ENCODE measurements around the gene GINS1.
"Not testable (repeated sequence)": the region's sequence is repeated elsewhere in the genome, so short reads cannot be mapped to it uniquely, and the experiment has no call there.

Gene GINS1

DNA sequence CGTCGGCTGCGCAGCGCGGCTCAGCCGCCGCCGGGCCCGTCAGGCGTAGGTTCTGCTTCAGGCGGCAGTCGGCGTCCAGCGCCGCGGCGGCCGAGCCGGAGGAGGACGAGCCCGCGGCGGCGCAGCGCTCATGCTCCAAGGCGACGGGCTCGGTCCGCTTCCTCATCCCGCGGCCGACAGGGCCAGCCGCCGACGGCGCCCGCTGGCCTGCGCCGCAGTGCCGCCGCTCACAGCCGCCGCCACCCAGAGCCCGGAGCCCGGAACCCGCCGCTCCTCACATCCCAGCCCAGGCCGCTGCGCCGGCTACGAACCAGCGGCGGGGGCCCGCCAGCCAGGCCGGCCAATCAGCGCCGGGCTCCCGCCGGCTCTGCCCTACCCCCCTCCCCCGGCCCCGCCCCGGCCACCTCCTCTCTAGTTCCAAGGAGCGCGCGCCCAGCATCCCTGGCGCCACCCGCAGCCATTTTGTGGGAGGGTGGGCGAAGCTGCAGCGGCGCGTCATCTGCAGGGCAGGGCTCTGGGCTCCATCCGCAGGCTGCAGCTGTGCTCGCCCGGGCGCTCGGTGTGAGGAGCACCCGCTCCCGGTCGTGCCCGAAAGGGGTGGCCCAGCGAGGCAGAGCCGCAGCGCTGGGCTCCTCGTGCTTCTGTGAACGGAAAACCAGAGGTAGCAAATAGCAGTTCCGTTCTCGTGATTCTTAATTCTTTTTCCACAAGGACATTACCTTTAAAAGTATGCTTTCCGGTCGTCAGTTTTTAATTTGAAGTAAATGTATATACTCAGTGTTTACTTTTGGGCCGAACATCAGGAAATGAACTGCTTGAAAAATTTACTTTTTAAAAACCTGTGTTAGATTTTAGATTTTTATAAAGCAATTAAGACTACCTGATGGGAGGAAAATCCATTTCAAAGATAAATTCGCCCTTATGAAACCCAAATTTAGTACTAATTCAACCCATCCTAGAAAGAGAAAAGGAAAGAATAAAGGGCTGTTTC, 16.6 kb upstream of the GINS1 start, which contains the start of gene ABHD12:
Gene ABHD12, minus strand, starts transcription at position 298 of the 991 bp plus-strand sequence. Its CDS starts 132 bp downstream, at position 166.
- DNase-seq: peak; percentile 94

GRCh38 chr20:25394276-25394675, 13.2 kb upstream of the GINS1 start:
- DNase-seq: no peak

DNA sequence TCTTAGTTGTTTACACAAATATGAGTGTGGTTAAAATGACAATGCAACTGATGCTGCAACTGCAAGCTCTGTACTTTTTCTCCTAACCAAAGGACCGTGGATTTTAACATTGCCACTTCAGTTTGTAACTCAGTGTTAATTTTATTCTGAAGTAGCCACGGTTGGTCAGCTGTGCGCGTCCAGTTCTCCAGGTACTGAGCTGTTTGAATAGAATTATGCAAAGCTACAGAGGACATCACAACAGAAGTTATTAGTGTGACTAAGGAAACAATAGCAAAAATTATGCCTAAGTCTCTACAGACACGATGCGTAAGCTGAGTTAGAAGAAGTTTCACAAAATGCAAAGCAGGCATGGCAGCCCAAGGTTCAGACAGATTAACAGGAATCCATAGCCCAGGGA, 12.5 kb upstream of the GINS1 start:
- DNase-seq: no peak

- no peak for DNase-seq
These were observed 10.4 kb upstream of the GINS1 start for GRCh38 chr20:25397096-25397495.

- DNase-seq: no peak
These were observed 9.7 kb upstream of the GINS1 start for GRCh38 chr20:25397821-25398220.

- peak; percentile 48 for DNase-seq
These were observed 9.0 kb upstream of the GINS1 start for GRCh38 chr20:25398376-25399036.

DNA sequence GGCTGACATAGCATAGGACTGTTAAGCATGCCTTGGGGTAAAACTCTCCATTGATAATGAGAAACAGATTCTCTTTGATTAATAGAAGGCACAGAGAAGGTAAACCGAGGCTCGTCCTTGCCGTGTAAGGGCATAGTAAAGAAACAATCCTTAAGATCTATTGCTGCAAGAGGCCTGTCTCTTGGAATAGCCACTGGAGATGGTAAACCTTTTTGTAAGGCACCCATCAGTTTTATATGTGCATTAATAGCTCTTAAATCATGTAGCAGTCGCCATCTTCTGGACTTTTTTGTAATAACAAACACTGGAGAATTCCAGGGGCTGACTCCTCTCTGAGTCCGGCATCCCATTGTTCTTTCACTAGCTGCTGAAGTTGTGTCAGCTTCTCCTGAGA, 8.4 kb upstream of the GINS1 start:
- DNase-seq: peak; percentile 81

DNA sequence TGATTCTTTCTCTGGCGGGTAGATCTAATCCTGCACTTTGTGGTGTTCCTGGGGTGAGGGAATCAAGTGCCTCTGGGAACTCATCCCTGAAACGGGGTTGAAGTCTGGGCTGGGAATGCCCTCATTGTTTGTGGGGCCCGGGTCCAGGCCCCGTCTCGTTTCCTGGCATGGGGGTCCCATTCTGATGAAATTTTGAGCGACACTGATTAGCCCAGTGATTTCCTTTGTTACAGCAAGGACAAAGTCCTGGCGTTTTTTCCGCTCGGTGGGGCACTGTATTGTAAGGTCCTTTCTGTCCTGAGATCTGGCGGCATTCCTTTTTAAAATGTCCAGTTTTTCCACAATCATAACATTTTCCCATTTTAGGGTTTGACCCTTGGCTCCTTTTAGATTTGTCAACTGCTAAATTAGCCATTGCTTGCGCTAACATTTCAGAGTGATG, 7.2 kb upstream of the GINS1 start:
- not testable (repeated sequence) for DNase-seq

DNA sequence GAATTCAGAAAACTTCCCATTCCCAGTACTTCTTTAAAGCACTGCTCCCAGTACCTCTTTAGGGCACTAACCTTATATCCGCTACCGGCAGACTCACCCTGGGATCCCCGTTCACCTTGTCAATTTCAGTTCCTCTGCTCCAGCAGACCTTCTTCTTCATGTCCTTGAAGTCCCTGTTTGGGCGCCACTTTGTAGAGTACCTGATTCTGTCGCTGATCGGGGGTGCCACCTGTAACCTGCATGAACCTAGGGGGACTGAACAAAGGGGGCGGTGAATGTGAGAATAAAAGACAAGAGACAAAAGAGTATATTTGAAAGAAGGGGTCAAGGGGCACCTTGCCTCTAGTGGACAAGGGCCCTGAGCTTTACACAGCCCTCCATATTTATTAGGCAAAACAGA, 4.9 kb upstream of the GINS1 start:
- no peak for DNase-seq

DNA sequence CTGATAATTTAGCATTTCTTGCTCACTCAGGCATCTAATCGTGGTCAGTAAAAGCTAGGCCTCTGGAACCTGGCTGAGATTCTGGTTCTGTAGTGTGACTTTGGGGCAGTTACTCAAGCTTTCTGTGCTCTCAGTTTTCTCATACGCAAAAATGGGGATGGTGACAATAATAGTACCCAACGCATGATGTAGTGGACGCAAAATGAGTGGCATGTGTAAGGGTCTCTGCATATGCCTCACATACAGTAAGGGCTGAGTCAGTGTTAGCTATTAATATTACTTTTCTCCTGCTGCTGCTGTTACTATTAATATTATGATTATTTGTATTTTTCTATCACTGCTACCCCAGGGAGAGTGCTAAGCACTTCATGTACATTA, 686 bp downstream of the GINS1 start:
- no peak for DNase-seq

- DNase-seq: no peak
These were observed 1.4 kb downstream of the GINS1 start for GRCh38 chr20:25408890-25409289.

GRCh38 chr20:25418776-25419175, 11.3 kb downstream of the GINS1 start:
- DNase-seq: no peak

- DNase-seq: no peak
These were observed 13.6 kb downstream of the GINS1 start for GRCh38 chr20:25421102-25421501.

GRCh38 chr20:25422032-25422431, 14.6 kb downstream of the GINS1 start:
- DNase-seq: no peak

DNA sequence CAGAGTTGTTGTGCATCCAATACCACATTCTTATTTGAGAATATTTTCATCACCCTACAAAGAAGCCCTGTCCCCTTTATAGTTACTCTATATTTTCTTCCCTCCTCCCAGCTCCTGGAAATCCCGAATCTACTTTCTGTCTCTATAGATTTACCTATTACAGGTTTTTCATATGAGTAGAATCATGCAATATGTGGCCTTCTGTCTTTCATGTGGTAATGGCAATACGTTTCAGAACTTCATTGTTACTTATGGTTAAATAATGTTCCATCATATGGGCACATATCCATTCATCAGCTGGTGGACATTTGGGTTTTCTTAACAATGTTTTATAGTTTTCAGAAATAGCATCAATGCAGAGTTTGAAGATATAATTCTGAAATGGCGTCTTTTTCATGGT, 17.1 kb downstream of the GINS1 start:
- DNase-seq: no peak

GRCh38 chr20:25437153-25437581, 29.7 kb downstream of the GINS1 start:
- no peak for DNase-seq

DNA sequence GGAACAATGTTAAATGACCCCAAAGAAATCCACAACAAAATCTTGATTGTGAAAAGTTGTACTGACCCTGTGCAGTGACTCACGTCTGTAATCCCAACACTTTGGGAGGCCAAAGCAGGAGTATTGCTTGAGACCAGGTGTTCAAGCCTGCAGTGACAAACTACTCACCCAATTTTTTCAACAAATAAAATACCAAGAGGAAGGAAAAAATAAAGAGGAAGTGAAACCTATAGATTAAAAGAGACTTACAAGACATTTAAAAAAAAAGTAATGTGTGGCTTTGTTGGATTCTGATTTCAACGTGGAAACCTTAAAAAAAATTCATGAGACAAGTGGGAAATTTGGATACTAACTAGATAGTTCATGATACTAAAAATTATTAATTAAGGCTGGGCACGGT, 31.9 kb downstream of the GINS1 start:
- peak; percentile 27 for DNase-seq

DNA sequence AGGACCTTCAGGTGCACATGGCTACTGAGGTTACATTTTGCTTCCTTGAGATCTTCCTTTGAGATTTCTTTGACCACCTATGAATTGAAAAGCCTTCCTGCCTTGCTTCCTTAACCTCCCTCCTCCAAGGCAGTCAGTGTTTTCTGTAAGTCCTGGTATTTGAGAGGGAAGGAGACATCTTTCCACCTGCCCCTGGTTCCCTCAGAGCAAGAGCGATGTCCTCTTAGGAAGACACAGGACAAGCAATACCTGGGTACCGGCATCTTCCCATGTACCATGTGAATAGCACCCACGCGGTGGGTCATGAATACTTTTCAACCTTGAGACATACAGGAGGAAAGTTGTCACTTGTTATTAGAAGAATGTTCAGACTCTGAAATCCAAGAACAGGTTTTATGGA, 37.1 kb downstream of the GINS1 start:
- no peak for DNase-seq

- DNase-seq: no peak
These were observed 40.2 kb downstream of the GINS1 start for GRCh38 chr20:25447671-25448070.

GRCh38 chr20:25452333-25452732, 44.9 kb downstream of the GINS1 start:
- DNase-seq: no peak

GRCh38 chr20:25453035-25453810, 45.8 kb downstream of the GINS1 start:
- no peak for DNase-seq

GRCh38 chr20:25454153-25454900, 46.9 kb downstream of the GINS1 start:
- DNase-seq: no peak

Data from OCI-M1 (cell line).